DMS153 treated with DMSO at 0.1 percent for 48 hours (cell line): Measurements from ENCODE around the gene GRIP1.

Experiments
- DNase-seq: peaks from one replicate; lab custom pipeline; 2025; ENCODE audit not compliant: unreplicated experiment; lab: John Stamatoyannopoulos, UW

The GRIP1 gene, protein sequence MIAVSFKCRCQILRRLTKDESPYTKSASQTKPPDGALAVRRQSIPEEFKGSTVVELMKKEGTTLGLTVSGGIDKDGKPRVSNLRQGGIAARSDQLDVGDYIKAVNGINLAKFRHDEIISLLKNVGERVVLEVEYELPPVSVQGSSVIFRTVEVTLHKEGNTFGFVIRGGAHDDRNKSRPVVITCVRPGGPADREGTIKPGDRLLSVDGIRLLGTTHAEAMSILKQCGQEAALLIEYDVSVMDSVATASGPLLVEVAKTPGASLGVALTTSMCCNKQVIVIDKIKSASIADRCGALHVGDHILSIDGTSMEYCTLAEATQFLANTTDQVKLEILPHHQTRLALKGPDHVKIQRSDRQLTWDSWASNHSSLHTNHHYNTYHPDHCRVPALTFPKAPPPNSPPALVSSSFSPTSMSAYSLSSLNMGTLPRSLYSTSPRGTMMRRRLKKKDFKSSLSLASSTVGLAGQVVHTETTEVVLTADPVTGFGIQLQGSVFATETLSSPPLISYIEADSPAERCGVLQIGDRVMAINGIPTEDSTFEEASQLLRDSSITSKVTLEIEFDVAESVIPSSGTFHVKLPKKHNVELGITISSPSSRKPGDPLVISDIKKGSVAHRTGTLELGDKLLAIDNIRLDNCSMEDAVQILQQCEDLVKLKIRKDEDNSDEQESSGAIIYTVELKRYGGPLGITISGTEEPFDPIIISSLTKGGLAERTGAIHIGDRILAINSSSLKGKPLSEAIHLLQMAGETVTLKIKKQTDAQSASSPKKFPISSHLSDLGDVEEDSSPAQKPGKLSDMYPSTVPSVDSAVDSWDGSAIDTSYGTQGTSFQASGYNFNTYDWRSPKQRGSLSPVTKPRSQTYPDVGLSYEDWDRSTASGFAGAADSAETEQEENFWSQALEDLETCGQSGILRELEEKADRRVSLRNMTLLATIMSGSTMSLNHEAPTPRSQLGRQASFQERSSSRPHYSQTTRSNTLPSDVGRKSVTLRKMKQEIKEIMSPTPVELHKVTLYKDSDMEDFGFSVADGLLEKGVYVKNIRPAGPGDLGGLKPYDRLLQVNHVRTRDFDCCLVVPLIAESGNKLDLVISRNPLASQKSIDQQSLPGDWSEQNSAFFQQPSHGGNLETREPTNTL

DNA sequence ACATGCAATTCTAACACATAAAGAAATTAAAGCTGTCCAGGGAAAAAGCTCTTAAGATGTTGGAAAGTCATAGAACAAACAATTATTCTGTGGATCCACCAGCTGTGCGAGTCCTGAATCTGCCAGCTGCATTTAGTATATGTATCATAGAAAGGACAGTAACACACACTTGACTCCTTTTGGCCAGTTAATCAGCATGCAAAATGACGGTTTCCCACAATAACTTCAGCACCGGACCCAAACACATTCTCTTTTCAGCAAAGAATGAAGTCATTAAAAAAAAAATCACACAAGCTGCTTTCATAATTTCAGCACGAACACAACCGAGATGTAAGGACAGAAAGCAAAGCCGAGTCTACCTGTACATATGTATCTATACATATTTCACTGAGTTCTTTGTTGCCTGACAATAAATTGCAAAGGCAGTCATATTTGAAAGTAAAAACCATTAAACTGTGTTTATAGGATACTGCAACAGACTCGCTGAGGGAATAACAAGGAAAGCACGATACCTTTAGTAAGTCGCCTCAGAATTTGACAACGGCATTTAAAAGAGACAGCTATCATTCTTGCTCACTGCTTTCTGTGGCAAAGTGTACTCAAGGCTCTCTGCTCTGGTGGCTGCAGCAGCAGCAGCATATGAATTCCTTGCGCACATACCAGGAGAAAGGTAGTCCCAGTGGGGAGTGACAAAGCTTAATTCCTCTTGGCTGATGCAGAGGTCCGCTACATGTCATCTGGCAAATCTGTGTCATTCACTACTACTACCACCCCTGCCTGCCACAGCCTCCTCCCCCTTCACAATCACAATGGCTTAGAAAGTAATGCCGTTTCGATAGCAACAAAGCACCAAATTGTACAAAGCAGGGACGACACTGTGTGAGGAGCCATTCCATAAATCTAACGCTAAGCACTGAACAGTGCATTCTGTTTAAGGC lies at the start of gene GRIP1:
Gene GRIP1 (minus strand): TSS at position 739 of the 938 bp plus-strand sequence. CDS start 172 bp downstream, at position 567.
- peak; percentile 40 for DNase-seq

DNA sequence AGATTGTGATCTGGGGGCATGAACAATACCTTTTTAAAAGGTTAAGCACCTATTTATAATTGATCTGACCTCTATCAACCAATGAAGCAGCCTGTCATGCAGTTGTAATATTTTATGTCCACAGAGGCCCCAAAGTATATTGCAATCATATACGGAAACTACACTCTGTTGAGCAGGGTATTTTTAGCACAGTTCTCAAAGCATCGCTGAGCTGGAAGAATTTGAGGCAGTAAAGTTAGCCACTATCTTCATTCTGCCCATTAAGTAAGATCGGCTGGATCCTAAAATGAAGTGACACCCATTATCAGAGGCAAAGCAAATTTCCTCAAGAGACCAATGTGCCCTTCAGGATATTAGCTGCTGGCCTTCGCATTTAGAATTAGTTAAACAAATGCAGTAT lies 47.7 kb upstream of the GRIP1 start:
- no peak for DNase-seq

DNA sequence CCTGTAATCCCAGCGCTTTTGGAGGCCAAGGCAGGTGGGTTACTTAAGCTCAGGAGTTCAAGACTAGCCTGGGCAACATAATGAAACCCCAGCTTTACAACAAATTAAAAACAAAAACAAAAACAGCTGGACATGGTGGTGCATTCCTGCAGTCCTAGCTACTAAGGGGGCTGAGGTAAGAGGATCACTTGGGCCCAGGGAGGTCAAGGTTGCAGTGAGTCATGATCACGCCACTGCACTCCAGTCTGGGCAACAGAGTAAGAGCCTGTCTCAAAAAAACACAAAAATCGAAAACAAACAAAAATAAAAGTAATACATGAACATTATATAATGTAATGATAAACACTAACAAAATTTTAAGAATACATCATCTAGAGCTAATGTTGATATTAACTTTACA lies 46.2 kb upstream of the GRIP1 start:
- no peak for DNase-seq

DNA sequence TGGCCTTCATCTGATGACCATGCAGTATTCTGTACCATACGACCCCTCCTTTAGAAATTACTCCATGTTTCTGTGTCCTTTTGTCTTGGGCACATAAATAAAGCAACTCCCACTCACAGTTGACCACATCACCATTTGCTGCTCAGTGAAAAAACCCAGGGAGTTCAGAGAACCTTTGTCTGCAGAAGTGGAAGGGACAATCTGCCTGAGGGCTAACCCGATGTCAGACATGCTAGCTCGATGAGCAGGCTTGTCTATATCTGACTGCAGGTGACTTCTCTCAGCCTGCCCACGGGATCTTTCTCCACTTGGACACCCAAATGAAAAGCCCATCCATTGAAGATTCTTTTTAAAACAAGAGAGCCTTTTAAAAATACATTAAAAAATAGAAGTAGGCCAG lies 45.7 kb upstream of the GRIP1 start:
- DNase-seq = no peak

DNA sequence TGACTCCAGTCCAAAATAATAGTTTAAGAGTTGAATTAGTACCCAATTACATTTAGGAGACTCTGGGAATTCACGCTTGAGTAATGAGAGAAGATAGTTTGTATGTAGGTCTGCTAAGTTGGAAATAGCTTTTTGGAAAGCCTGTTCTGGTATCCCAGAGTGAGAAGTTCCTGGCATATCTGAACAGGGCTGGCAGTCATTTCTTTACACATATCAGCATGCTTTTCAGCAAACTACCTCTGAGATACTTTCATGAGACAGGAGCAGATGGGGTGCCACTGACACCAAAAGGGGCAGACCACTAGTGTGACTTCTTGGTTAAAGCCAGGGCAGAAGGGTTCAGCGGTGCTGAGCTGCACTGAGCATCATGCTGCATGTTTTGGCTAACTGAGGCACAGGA lies 45.1 kb upstream of the GRIP1 start:
- DNase-seq = no peak

DNA sequence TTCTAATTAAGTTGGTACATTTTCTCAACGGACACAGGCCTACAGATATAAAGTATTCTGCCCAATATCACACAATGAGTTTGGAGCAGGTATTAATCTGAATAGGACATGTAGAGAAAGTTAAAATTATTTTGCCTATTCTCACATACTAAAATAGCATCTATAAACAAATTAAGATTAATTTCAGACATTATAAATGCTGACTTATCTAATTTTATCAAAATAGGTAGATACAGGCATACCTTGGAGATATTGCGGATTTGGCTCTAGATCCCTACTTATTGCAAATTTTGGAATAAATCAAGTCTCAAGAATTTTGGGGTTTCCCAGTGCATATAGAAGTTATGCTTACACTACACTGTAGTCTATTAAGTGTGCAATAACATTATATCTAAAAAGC lies 41.0 kb upstream of the GRIP1 start:
- DNase-seq = no peak

DNA sequence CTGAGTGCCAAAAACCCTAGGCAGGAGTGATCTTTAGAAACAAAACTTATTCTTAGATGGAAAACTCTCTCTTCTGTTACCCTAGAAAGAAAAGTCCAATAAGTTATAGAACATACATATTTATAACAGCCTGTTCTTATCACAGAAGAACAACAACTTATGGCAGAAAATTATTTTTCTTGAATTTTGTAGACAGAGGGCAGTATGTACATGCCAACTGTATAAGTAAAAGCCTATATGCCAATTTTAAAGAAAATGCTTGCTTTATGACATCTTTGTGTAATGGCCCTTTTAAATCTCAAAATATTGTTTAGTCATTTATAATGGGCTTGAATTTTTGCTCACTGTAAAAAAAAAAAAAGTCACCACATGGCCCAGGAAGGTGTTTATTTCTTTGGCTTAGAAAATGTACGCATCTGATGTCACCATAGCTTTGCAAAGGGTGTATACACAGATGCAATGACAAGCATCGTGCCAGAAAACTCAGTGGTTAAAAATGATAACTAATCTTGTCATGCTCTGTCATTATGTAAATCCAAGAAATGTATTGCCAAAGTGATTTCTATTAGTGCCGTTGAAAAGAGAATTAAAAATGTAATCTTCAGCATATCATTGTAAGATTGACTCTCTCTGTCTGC lies 38.3 kb upstream of the GRIP1 start:
- DNase-seq = no peak

DNA sequence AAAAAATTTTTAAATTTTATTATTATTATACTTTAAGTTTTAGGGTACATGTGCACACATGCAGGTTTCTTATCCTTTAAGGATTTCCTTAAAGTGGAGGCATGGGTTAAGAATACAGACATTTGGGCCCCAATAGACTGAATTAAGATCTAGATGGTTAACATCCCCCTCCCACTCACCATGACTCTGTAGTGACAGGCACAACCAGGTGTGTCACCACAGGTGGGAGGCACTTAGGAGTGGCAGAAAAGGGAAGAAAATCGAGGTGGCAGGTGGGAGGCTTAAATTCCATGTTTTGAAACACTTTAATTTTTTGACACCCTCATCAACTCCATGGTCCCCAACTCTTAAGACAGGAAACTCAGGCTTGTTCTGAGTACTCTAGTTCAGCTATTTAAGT lies 37.6 kb upstream of the GRIP1 start:
- no peak for DNase-seq

DNA sequence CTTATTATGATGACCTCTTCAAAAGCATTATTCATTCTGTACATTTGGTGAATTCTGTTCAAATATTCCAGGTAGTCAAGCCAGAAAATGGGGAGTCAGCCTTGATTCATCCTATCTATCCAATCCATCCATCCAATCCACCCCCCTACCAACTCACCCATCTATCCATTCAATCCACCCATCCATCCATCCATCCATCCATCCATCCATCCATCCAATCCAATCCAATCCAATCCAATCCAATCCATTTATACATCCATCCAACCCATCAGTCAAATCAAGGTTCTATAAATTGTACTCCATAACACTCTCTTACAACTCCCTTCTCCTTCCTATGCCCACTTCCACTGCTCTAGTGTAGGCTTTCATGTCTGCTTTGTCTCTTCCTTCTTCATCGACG lies 35.8 kb upstream of the GRIP1 start:
- no peak for DNase-seq

DNA sequence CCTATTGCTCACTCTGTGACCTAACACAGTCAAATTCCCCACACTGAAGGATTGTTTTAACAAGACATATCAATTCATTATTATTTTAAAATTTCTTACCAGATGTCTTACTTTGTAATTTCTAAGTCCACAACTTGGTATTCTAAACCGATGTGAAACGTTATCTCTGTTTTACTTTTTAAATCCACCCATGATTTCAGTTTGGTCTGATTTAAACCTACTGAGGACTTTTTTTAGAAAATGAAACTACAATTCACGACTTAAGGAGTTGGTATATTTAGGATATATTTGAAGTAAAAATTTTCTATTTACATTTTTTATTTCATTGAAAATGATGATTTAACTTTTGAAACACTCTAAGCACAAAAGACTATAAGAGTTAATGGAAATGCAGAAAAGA lies 35.1 kb upstream of the GRIP1 start:
- DNase-seq = no peak

DNA sequence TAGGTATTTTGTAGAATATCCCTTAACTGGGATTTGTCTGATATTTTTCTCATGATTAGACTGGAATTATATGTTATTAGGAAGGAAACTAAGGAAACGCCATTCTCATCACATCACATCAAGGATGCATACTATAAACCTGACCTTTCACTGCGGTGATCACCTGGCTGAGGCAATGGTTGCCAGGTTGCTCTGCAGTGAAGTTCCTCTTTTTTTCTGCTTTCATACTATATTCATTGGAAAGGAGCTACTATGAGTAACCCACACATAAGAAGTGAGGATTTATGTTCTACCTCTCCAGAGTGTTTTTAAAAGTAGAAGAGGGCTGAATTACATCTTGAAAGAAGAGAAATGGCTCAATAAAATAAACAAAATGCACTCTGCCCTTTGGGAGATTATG lies 31.0 kb upstream of the GRIP1 start:
- DNase-seq = no peak

DNA sequence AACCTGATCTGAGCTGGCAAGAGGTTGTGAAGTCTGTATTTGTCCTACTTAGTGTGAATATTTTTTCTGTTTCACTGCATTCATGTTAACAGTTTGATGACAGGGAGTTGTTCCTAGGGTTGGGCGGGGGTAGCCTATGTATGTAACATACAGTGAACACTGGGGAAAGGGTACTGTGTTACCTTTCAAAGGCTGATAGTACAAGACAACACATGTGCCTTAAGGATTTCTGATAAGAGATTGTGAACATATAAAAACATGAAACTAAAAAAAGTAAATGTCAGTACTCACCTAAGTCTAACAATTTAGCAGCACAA lies 30.5 kb upstream of the GRIP1 start:
- no peak for DNase-seq

DNA sequence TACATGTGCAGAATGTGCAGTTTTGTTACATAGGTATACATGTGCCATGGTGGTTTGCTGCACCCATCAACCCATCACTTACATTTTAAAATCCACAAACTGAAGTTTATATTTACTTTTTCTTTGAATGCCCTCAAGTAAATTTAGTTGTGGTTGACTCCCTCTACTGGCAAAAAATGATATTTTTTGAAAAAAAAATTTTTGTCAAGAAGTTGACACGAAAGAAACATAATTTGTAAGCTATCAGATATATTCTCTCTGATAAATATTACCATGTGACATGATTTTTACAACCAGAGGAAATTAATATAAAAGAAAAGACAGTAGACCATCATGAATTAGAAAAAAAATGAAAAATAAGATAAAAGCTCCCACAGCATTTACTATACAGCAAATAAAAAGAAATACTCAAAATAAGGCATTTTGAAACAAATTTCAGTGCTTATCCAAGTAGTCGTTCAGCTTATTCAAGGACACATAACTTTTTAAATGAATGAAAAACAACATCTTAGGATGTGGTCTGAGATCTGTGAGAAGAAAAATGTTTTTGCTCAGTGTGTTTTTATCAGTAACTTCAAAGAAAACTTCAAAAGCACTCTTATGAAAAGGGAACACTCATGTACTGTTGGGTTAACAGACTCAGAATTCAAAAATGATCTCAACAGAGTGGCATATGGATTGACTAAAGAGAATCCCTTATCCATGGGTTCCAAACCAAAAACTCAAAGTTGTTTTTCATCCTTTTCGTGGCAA lies 30.0 kb upstream of the GRIP1 start:
- no peak for DNase-seq

DNA sequence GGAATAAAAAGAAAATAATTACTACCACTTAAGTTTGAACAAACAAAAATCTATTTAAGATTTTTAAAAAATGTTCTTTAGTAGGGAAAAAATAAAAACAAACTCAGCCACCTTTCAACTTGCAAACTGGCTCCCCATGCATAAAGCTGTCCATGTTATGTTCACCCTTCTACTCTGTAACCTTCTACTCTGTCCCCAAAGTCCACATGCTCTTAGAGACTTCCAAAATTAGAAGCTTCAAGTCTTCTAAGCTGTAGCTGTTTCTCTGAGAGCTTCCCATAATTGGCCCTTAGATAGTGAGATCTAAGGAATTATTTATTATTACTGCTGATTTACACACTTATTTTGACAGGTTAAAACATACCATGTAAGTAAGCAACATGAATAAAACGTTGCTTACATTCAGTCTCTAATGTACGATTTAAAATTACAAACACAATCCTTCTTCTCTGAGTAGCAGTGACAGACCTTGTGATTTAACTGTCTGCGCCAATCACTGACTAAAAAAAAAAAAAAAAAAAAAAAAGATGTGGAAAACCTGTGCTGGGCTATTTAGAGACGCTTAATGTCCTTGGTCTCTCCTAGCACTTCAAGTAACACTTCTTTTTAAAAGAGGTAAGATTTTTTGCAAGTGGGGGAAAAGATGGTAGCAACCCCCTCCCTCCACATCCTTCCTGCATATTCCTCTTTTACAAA lies 28.3 kb upstream of the GRIP1 start:
- DNase-seq = no peak

DNA sequence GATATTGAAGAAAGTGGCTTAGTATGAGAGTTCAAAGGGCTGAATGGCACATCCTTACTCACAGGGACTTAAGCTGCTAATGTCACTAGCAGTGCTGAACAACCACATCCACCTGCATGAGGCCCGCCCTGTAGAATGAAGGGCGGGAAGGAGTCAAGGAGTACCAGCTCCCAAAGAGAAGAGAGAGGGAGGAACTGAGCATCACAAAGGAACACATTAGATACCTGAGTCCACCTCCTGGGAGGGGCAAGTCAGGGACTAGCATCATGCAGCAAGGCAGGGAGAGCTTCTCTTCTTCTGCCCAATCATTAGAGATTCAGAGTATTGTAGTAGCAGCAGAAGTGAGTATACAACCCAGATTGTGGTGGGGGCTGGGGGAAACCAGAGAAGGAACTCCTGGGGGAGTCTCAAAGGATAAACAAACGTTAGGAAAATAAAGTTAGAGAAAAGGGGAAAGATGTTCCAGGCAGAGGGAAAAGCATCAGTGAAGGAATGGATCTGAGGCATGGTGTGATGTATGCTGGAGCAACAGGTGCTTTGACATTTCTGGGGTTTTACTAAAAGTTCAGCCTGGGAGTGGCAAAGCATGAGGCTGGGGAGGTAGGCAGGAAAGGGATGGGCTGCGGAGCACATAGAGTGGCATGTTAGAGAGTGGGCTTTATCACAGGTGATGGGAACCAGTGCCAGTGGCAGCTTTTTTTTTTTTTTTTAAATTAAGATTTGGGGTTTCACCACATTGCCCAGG lies 21.0 kb upstream of the GRIP1 start:
- DNase-seq = no peak

DNA sequence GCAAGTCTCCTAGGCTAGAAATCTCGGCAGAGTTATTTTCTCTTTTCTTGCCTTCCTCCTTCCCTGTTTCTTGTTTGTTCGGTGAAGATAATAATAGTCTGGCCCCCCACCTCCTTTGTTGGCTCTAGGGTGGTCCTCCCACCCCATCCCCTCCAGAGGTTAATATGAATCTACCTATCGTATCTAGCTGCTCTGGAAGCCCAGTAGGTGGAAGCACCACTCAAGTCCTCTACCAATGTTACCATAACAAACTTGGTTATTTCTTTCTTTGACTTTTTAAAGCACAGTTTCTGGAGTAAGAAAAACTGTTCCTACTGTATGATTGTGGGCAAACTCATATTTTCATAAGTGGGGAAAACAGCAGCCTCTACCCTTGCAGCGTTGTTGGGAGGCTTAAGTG lies 19.7 kb upstream of the GRIP1 start:
- no peak for DNase-seq

DNA sequence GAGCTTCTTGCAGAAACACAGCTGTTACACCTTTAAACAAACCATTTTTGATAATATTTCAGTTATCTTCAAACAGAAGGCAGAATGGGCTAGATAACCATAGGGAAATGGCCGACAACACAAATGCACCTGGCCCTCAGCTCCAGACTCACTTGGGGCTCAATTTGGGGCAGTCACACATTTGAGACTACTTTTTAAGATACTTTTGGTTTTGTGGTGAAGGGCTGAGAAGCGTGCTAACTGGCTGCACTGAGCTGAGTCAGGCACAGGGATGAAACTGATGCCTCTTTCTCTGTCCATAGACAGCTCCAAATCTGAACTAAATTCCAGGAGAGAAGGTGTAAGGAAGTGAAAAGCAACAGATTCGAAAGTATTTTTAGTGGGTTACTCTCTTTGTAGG lies 18.5 kb upstream of the GRIP1 start:
- no peak for DNase-seq
